ENCODE data around the gene SCAMP4. TPM values are rescaled to one million over a fixed set of nuclear protein-coding genes. Genes with fewer than 3 reads are reported as not detected.
"Not testable (repeated sequence)": the region's sequence is repeated elsewhere in the genome, so short reads cannot be mapped to it uniquely, and the experiment has no call there.

Gene SCAMP4
- total RNA-seq, 4 donors from 2014 or later: 48.6 to 73.4 (median 58.1) TPM

DNA sequence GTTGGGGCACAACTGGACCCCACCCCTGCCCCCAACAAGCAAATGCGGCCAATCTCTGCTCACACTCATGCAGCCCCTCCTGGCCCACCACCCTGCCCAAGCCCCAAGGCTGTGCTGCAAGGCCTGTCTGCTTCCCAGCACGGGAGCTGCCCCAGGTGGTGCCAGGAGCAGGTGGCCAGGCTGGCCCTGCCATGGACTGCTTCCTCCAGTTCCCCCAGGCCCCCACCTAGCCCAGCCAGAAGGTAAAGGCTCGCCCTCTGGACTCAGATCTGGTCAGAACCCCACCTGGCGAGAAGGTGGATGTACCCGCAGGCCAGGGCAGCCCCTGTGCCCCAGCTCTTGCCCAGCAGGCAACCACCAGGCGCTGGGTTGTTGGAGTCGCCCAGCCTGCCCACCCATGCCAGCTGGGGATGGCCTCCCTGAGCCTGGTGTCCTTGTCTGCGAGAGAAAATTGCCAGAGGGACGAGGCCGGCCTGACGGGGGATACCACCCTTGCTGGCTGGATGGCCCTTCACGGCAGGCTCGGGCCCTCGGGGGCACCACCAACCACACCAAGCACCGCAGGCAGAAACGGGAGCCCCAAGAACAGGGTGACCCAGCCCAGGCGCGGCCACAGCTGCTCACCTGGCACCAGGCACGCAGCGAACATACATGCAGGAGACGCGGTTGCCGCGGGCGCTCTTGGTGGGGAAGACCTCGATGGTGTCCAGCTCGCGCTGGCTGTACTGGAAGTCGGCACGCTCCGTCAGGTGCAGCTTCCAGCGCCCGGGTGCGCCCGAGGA lies 24.4 kb upstream of the SCAMP4 start:
- Histone ChIP-seq H3K4me1 (peaks cover 4 to 66% (median 34%) of the 10 kb centered on the region in 3 donors), H3K36me3 (peaks cover 0 to 21% of the 10 kb centered on the region in 2 donors), H3K27ac (peak overlapping the region in 3 of 4 donors; percentile 10 to 89 (median 87)), H3K9me3 (no peaks in the 10 kb centered on the region), H3K4me3 (peak overlapping the region in 1 of 2 donors; percentile 29), H3K27me3 (no peaks in the 10 kb centered on the region)
- no peak for TF ChIP-seq POLR2A (IDR thresholded peaks at IDR 0.05)
- no peak for TF ChIP-seq EP300 (IDR thresholded peaks at IDR 0.05)
- TF ChIP-seq, protein P1, sequence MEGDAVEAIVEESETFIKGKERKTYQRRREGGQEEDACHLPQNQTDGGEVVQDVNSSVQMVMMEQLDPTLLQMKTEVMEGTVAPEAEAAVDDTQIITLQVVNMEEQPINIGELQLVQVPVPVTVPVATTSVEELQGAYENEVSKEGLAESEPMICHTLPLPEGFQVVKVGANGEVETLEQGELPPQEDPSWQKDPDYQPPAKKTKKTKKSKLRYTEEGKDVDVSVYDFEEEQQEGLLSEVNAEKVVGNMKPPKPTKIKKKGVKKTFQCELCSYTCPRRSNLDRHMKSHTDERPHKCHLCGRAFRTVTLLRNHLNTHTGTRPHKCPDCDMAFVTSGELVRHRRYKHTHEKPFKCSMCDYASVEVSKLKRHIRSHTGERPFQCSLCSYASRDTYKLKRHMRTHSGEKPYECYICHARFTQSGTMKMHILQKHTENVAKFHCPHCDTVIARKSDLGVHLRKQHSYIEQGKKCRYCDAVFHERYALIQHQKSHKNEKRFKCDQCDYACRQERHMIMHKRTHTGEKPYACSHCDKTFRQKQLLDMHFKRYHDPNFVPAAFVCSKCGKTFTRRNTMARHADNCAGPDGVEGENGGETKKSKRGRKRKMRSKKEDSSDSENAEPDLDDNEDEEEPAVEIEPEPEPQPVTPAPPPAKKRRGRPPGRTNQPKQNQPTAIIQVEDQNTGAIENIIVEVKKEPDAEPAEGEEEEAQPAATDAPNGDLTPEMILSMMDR (IDR thresholded peaks at IDR 0.05): no peak
- no peak for TF ChIP-seq POLR2AphosphoS5 (IDR thresholded peaks at IDR 0.05)
- WGBS, 2 donors (ENCODE audit: low coverage in 1 of 2): no CpG with 5 or more reads among the region's 35 CpGs
- no peak for ATAC-seq

DNA sequence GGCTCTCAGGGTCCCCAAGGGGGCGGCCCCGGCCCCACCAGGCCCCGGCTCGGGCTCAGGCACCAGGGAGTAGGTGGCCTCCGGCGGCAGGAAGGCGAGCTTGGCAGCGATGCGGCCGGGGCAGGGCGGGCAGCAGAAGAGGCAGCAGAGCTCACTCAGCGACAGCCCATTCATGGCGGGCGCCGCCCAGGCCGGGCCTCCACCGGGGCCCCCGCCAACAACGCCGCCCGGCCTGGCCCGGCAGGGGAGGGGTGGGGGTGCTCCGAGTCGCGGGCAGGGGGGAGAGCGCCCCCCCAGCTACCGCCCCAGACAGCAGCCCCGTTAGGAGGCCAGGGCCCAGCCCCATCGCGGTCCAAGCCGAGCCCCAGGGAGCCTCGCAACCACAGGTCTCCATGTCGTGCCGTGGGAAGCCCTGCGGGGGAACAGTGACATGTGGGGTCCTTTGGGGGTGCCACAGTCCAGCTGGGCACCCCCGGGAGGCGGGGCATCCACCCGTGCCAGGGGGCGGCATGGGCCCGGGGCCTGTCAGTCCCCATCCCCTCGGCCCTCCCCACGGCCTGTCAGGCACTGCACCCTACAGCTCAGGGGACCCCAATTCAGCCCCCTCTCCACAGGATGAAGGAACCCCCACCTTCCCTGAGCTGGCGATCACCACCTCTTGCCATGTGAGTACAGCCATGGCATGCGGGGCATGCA lies 23.7 kb upstream of the SCAMP4 start:
- H3K36me3 ChIP-seq: peaks cover 0 to 21% of the 10 kb centered on the region in 2 donors
- not testable (repeated sequence) for H3K9me3 ChIP-seq, ATAC-seq, H3K27me3 ChIP-seq
- peak overlapping the region in 3 of 4 donors; percentile 87 to 92 (median 89) for H3K27ac ChIP-seq
- peak overlapping the region in 1 of 2 donors; percentile 29 for H3K4me3 ChIP-seq
- H3K4me1 ChIP-seq: peaks cover 4 to 64% (median 31%) of the 10 kb centered on the region in 3 donors
- no CpG with 5 or more reads among the region's 44 CpGs for WGBS, 2 donors (ENCODE audit: low coverage in 1 of 2)

GRCh38 chr19:1882089-1882785 lies 23.0 kb upstream of the SCAMP4 start:
- TF ChIP-seq, protein P1 (IDR thresholded peaks at IDR 0.05): no peak
- TF ChIP-seq POLR2A (IDR thresholded peaks at IDR 0.05) (no peak), EP300 (IDR thresholded peaks at IDR 0.05) (no peak), POLR2AphosphoS5 (IDR thresholded peaks at IDR 0.05) (no peak)
- H3K9me3 ChIP-seq: no peaks in the 10 kb centered on the region
- peaks cover 0 to 21% of the 10 kb centered on the region in 2 donors for H3K36me3 ChIP-seq
- peak overlapping the region in 3 of 4 donors; percentile 87 to 92 (median 89) for H3K27ac ChIP-seq
- H3K4me1 ChIP-seq: peaks cover 4 to 57% (median 29%) of the 10 kb centered on the region in 3 donors
- no peak for ATAC-seq
- H3K27me3 ChIP-seq: no peaks in the 10 kb centered on the region
- peak overlapping the region in 1 of 2 donors; percentile 73 for H3K4me3 ChIP-seq
- WGBS, 2 donors (ENCODE audit: low coverage in 1 of 2): 11 to 21% methylated on average over 3 to 6 of the region's 31 CpGs

DNA sequence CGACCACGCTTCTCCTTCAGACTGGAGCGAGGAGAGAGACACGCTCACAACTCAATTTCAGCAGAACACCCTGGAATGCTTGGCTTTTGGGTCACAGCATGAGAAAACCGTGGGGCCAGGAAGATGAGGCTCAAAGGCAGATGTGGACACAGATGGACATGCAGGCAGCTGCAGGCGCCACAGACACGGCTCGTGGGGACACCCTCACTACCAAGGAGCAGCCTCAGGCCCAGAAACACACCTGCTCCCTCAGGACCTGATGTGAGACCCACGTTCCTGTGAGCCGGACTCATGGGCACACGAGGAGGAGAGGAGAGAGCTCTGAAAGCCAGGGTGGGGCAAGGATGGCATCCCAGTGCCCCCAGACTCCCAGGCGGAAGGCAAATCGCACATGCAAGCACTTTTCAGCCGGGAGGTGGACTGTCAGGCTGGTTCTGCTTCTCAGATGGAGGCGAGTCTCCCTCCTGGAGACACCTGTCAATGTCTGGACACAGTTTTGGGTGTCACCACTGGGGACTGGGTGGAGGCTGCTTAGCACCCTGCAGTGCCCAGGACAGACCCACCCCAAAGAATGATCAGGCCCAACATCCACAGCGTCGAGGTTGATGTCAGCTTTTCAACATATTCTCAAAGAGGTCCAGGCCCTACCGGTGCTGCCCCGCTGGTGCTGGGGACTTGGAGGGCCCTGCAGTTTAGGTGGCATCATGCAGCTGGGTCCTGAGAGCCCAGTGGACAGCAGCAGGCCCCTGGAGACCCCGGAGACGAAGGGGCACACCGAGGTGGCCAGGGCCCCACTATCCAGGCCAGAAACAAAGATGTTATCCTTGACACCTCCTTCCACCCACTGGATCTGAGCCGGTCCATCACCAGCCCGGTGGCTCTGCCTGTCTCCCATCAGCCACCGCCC lies 22.2 kb upstream of the SCAMP4 start:
- TF ChIP-seq, protein P1 (IDR thresholded peaks at IDR 0.05): no peak
- TF ChIP-seq POLR2AphosphoS5 (IDR thresholded peaks at IDR 0.05) (no peak), POLR2A (IDR thresholded peaks at IDR 0.05) (no peak), EP300 (IDR thresholded peaks at IDR 0.05) (no peak)
- H3K27me3 ChIP-seq: no peaks in the 10 kb centered on the region
- H3K4me3 ChIP-seq: peak overlapping the region in 1 of 2 donors; percentile 73
- peak overlapping the region in 3 of 4 donors; percentile 87 to 92 (median 89) for H3K27ac ChIP-seq
- peaks cover 4 to 56% (median 29%) of the 10 kb centered on the region in 3 donors for H3K4me1 ChIP-seq
- 53 to 83% methylated on average over 8 to 9 of the region's 25 CpGs for WGBS, 2 donors (ENCODE audit: low coverage in 1 of 2)
- H3K36me3 ChIP-seq: peaks cover 0 to 21% of the 10 kb centered on the region in 2 donors
- no peak for ATAC-seq
- H3K9me3 ChIP-seq: no peaks in the 10 kb centered on the region
